ENCODE results near the gene PRXL2A.

- no peak for TF ChIP-seq CTCF (conservative IDR thresholded peaks at IDR 0.05; ENCODE audit: low read length)
- no peak for TF ChIP-seq EZH2phosphoT487 (IDR thresholded peaks at IDR 0.05; ENCODE audit: borderline replicate concordance, low read depth, low read length)
Observed at GRCh38 chr10:80476685-80477084, 68.3 kb downstream of the PRXL2A start.
